Naive thymus-derived CD4-positive, alpha-beta T cell (primary cell): Measurements from ENCODE around the gene SUSD2. TPM values are rescaled to one million over a fixed set of nuclear protein-coding genes. Genes with fewer than 3 reads are reported as not detected.

Experiments used
- ATAC-seq: fragments of 150-1000 bp; cut with Tn5 transposase; 2 replicates; pipeline ENCODE4 v1.10.0; 2021; ENCODE audit warnings: mild to moderate bottlenecking, moderate library complexity
- CTCF ChIA-PET: fragments of 350-600 bp; sonication (Branson Sonifier 250); formaldehyde crosslinking; loops from one replicate; lab custom pipeline; 2021; ENCODE audit warnings: antibody characterized with exemption; lab: Charles Lee
- POLR2A ChIA-PET: fragments of 350-600 bp; sonication (Branson Sonifier 250); formaldehyde crosslinking; loops from one replicate; lab custom pipeline; 2021; ENCODE audit warnings: antibody characterized with exemption, inconsistent platforms; lab: Charles Lee
- DNase-seq, 9 donors: peaks; one replicate each; pipeline versions ENCODE4 v3.0.0 to v3.0.0-alpha.2; 2020 to 2022; ENCODE audit warnings: mixed read lengths in 1 of 9
- H3K27ac ChIP-seq: one replicate; pipeline ENCODE4 v1.7.0; 2013; ENCODE audit warnings: mild to moderate bottlenecking, low read depth, low read length, moderate library complexity
- H3K27me3 ChIP-seq, 2 donors: one replicate each; pipeline ENCODE4 v1.7.0; 2013; ENCODE audit warnings: low read length in 2 of 2, mild to moderate bottlenecking in 2 of 2, moderate library complexity in 2 of 2; ENCODE audit not compliant: control insufficient read depth in 2 of 2, insufficient read depth in 2 of 2
- H3K36me3 ChIP-seq, 3 experiments: 1 replicate in 2 of 3; 2 replicates in 1 of 3; pipeline ENCODE4 v1.7.0; 2013; ENCODE audit warnings: low read length in 3 of 3, mild to moderate bottlenecking in 3 of 3, moderate library complexity in 1 of 3; ENCODE audit not compliant: insufficient read depth in 3 of 3, control insufficient read depth in 2 of 3
- H3K4me1 ChIP-seq, 2 donors: one replicate each; pipeline ENCODE4 v1.7.0; 2013; ENCODE audit warnings: low read length in 2 of 2, mild to moderate bottlenecking in 2 of 2, moderate library complexity in 1 of 2; ENCODE audit not compliant: control insufficient read depth in 2 of 2, insufficient read depth in 2 of 2
- H3K4me3 ChIP-seq: 2 replicates; pipeline ENCODE4 v1.7.0; 2013; ENCODE audit warnings: mild to moderate bottlenecking, low read length
- H3K9me3 ChIP-seq, 3 experiments: 1 replicate in 2 of 3; 2 replicates in 1 of 3; pipeline ENCODE4 v1.7.0; 2013; ENCODE audit warnings: low read length in 3 of 3; ENCODE audit not compliant: control insufficient read depth in 2 of 3
- H3K27ac Mint-ChIP-seq, 9 donors: one replicate each; pipeline ENCODE4 v1.8.0; 2020 to 2022; ENCODE audit warnings: mixed read lengths in 9 of 9, mild to moderate bottlenecking in 8 of 9, moderate library complexity in 5 of 9, inconsistent platforms in 2 of 9
- H3K27me3 Mint-ChIP-seq, 5 donors: one replicate each; pipeline ENCODE4 v1.8.0; 2021 to 2022; ENCODE audit warnings: mixed read lengths in 5 of 5, mild to moderate bottlenecking in 1 of 5
- H3K36me3 Mint-ChIP-seq, 5 donors: one replicate each; pipeline ENCODE4 v1.8.0; 2020 to 2022; ENCODE audit warnings: mixed read lengths in 5 of 5, mild to moderate bottlenecking in 3 of 5, inconsistent platforms in 1 of 5
- H3K4me1 Mint-ChIP-seq, 7 donors: one replicate each; pipeline ENCODE4 v1.8.0; 2020 to 2022; ENCODE audit warnings: mixed read lengths in 7 of 7, mild to moderate bottlenecking in 3 of 7, inconsistent platforms in 1 of 7
- H3K4me3 Mint-ChIP-seq, 10 donors: one replicate each; pipeline ENCODE4 v1.8.0; 2020 to 2022; ENCODE audit warnings: mild to moderate bottlenecking in 10 of 10, mixed read lengths in 10 of 10, moderate library complexity in 6 of 10, inconsistent platforms in 2 of 10
- H3K9me3 Mint-ChIP-seq, 11 donors: one replicate each; pipeline ENCODE4 v1.8.0; 2020 to 2022; ENCODE audit warnings: mixed read lengths in 11 of 11, mild to moderate bottlenecking in 4 of 11, inconsistent platforms in 1 of 11, moderate library complexity in 1 of 11
- intact Hi-C, 2 donors: fragments of 100-400 bp; cut with micrococcal nuclease; formaldehyde crosslinking; loops; one replicate each; pipeline ENCODE4 v1.15.1; 2023
- polyA plus RNA-seq, 2 donors: library from polyadenylated mRNA; unstranded; fragments of 300-500 nt; fragmentation: Illumina TruSeq; gene quantifications; one replicate each; pipeline ENCODE4 v1.2.3, GENCODE V29; 2021
- total RNA-seq, 6 experiments: library from RNA in 5 of 6; stranded (reverse) in 5 of 6; gene quantifications; 1 replicate in 5 of 6; 2 replicates in 1 of 6; pipeline ENCODE4 v1.2.3 and lab custom pipeline; 2021 to 2026

The SUSD2 gene
- total and polyA plus RNA-seq, 7 experiments from 2014 or later = 0.40 to 2.3 (median 1.4) TPM; not detected in 1

DNA sequence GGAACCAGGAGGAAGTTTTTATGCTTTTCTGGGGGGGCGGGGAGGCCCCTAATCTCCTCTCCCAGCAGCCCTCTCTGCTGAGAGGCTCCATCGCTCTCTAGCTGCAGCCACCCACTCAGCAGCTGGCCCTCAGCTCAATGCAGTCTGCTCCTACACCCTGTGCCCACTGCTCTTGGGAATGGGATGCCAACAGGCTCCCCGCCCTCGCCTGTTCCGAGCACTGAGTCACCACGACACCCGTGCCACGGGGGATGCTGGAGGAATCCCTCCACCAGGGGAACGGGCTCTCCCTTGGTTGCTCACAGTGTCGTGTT lies 23.5 kb upstream of the SUSD2 start:
- peak overlapping the region; percentile 79 for H3K27ac ChIP-seq
- peaks cover 50 to 57% of the 10 kb centered on the region in 2 donors for H3K4me1 ChIP-seq
- peaks cover 54 to 85% (median 71%) of the 10 kb centered on the region in 7 donors for H3K4me1 Mint-ChIP-seq
- DNase-seq (no peak), ATAC-seq (no peak)
- H3K27me3 Mint-ChIP-seq = no peaks in the 10 kb centered on the region
- H3K9me3 Mint-ChIP-seq = no peaks in the 10 kb centered on the region
- H3K27ac Mint-ChIP-seq = peak overlapping the region; percentile 52 to 93 (median 88)
- H3K27me3 ChIP-seq = no peaks in the 10 kb centered on the region
- H3K36me3 Mint-ChIP-seq = peaks cover 0 to 6% (median 0%) of the 10 kb centered on the region in 5 donors
- H3K4me3 Mint-ChIP-seq = peak overlapping the region; percentile 73 to 97 (median 94)
- CTCF ChIA-PET = interaction anchor here (0.9 to 7.9 kb wide), 10 partner anchors 10 to 85 kb away, joined by 4 to 109 read pairs (median 11); no protein-coding TSS in a partner anchor
- H3K4me3 ChIP-seq = peak overlapping the region; percentile 97
- H3K9me3 ChIP-seq = no peaks in the 10 kb centered on the region
- intact Hi-C loops = loop anchor here (1.0 to 5.0 kb wide), 9 partner anchors 11 to 371 kb away; partner anchors contain the start of genes CABIN1 (in 2 of the 2), MIF (in 1 of the 2) and SMARCB1 (in 1 of the 2)
- peaks cover 0 to 47% (median 0%) of the 10 kb centered on the region in 3 experiments for H3K36me3 ChIP-seq
- POLR2A ChIA-PET = interaction anchor here (0.9 to 14.4 kb wide), 4 partner anchors 14 to 51 kb away, joined by 3 to 296 read pairs (median 10); no protein-coding TSS in a partner anchor

- ATAC-seq = no peak
- H3K4me3 ChIP-seq = no peak overlapping the region
- intact Hi-C loops = loop anchor here in 1 of 2 donors (5.0 kb wide), 2 partner anchors 122 to 267 kb away; partner anchors contain the start of gene MIF
- Mint-ChIP-seq H3K9me3 (no peaks in the 10 kb centered on the region), H3K27ac (peak overlapping the region; percentile 13 to 89 (median 86)), H3K36me3 (peaks cover 0 to 6% (median 0%) of the 10 kb centered on the region in 5 donors), H3K4me1 (peaks cover 37 to 66% (median 54%) of the 10 kb centered on the region in 7 donors), H3K4me3 (peak overlapping the region in 5 of 10 donors; percentile 14 to 73 (median 51)), H3K27me3 (no peaks in the 10 kb centered on the region)
- CTCF ChIA-PET = interaction anchor here (0.6 to 7.9 kb wide), 4 partner anchors 15 to 657 kb away, joined by 3 to 109 read pairs (median 4); no protein-coding TSS in a partner anchor
- H3K27ac ChIP-seq = peak overlapping the region; percentile 79
- peaks cover 0 to 66% (median 0%) of the 10 kb centered on the region in 3 experiments for H3K36me3 ChIP-seq
- POLR2A ChIA-PET = interaction anchor here (14.4 kb wide), 1 partner anchor 20 kb away, joined by 296 read pairs; no protein-coding TSS in a partner anchor
- DNase-seq = no peak
- no peaks in the 10 kb centered on the region for H3K27me3 ChIP-seq
- no peaks in the 10 kb centered on the region for H3K9me3 ChIP-seq
- peaks cover 31 to 39% of the 10 kb centered on the region in 2 donors for H3K4me1 ChIP-seq
Observed at GRCh38 chr22:24159650-24160049, 21.6 kb upstream of the SUSD2 start.

DNA sequence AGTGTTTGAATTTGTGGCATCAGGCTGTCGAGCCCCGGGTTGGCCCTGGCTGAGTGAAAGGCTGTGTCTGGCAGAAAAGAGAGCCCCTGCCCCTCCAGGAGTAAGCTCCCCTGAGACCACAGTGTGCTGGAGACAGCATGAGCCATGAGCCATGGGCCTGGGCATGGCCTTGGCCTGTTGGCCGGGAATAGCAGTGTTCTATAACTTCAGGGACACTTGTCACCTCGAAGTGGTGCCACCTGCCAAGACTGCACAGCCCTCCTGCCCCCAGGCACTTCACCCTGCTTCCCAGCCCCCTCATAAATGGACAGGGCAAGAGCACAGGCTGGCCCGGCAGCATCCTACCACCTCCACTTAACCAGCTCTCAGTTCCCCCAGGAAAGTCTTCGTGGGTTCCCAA lies 20.7 kb upstream of the SUSD2 start:
- DNase-seq (no peak), ATAC-seq (no peak)
- H3K27me3 ChIP-seq = no peaks in the 10 kb centered on the region
- peaks cover 29 to 57% (median 46%) of the 10 kb centered on the region in 7 donors for H3K4me1 Mint-ChIP-seq
- no peaks in the 10 kb centered on the region for H3K9me3 ChIP-seq
- H3K27me3 Mint-ChIP-seq = no peaks in the 10 kb centered on the region
- H3K4me1 ChIP-seq = peaks cover 22 to 30% of the 10 kb centered on the region in 2 donors
- H3K27ac Mint-ChIP-seq = peak overlapping the region; percentile 15 to 89 (median 81)
- intact Hi-C loops = no loop called here
- no peak overlapping the region for H3K4me3 ChIP-seq
- POLR2A ChIA-PET = interaction anchor here (14.4 kb wide), 1 partner anchor 21 kb away, joined by 296 read pairs; no protein-coding TSS in a partner anchor
- no peaks in the 10 kb centered on the region for H3K9me3 Mint-ChIP-seq
- CTCF ChIA-PET = interaction anchor here (1.0 kb wide), 1 partner anchor 53 kb away, joined by 3 read pairs; no protein-coding TSS in a partner anchor
- H3K36me3 ChIP-seq = peaks cover 0 to 75% (median 0%) of the 10 kb centered on the region in 3 experiments
- peaks cover 0 to 8% (median 0%) of the 10 kb centered on the region in 5 donors for H3K36me3 Mint-ChIP-seq
- H3K4me3 Mint-ChIP-seq = no peak overlapping the region
- peak overlapping the region; percentile 20 for H3K27ac ChIP-seq

GRCh38 chr22:24161485-24161884 lies 19.8 kb upstream of the SUSD2 start:
- H3K4me3 ChIP-seq = no peak overlapping the region
- no peaks in the 10 kb centered on the region for H3K27me3 ChIP-seq
- ATAC-seq (no peak), DNase-seq (no peak)
- H3K4me1 Mint-ChIP-seq = peaks cover 28 to 55% (median 44%) of the 10 kb centered on the region in 7 donors
- H3K36me3 Mint-ChIP-seq = peaks cover 0 to 10% (median under 1%) of the 10 kb centered on the region in 5 donors
- no peaks in the 10 kb centered on the region for H3K27me3 Mint-ChIP-seq
- H3K27ac ChIP-seq = peak overlapping the region; percentile 45
- H3K4me3 Mint-ChIP-seq = no peak overlapping the region
- ChIA-PET CTCF (interaction anchor here (0.5 to 0.8 kb wide), 2 partner anchors 28 to 1230 kb away, joined by 4 to 6 read pairs; no protein-coding TSS in a partner anchor), POLR2A (interaction anchor here (14.4 kb wide), 1 partner anchor 21 kb away, joined by 296 read pairs; no protein-coding TSS in a partner anchor)
- no peaks in the 10 kb centered on the region for H3K9me3 Mint-ChIP-seq
- H3K27ac Mint-ChIP-seq = peak overlapping the region in 7 of 9 donors; percentile 76 to 86 (median 79)
- H3K36me3 ChIP-seq = peaks cover 0 to 83% (median 6%) of the 10 kb centered on the region in 3 experiments
- peaks cover 20 to 29% of the 10 kb centered on the region in 2 donors for H3K4me1 ChIP-seq
- intact Hi-C loops = no loop called here
- no peaks in the 10 kb centered on the region for H3K9me3 ChIP-seq

DNA sequence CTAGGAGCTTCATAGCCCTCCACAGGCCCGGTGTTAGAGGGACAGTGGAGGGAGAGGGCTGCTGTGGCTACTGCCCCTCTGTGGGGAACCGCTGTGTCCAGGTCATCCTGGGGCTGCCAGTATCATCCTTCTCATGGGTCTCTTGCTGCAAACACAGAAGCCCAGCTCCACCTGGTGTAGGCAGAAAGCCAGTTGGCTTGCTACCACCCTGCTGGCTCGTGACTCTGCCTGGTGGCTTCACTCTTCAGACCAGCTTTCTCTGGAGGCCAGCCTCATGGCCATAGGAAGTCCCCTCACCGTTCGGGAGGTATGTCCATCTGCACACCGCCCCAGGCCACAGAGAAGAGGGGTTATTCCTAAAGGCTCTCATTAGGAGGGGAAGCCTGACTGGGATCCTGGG lies 19.4 kb upstream of the SUSD2 start:
- H3K27me3 ChIP-seq = no peaks in the 10 kb centered on the region
- peak overlapping the region; percentile 45 for H3K27ac ChIP-seq
- DNase-seq = no peak
- H3K4me3 ChIP-seq = no peak overlapping the region
- no peaks in the 10 kb centered on the region for H3K9me3 Mint-ChIP-seq
- peaks cover 20 to 29% of the 10 kb centered on the region in 2 donors for H3K4me1 ChIP-seq
- ChIA-PET POLR2A (interaction anchor here (14.4 kb wide), 1 partner anchor 22 kb away, joined by 296 read pairs; no protein-coding TSS in a partner anchor), CTCF (interaction anchor here (0.5 kb wide), 1 partner anchor 1231 kb away, joined by 6 read pairs; no protein-coding TSS in a partner anchor)
- no peak overlapping the region for H3K4me3 Mint-ChIP-seq
- intact Hi-C loops = no loop called here
- ATAC-seq = no peak
- no peaks in the 10 kb centered on the region for H3K9me3 ChIP-seq
- H3K4me1 Mint-ChIP-seq = peaks cover 26 to 53% (median 41%) of the 10 kb centered on the region in 7 donors
- H3K27me3 Mint-ChIP-seq = no peaks in the 10 kb centered on the region
- peaks cover 0 to 13% (median 3%) of the 10 kb centered on the region in 5 donors for H3K36me3 Mint-ChIP-seq
- peaks cover 0 to 84% (median 9%) of the 10 kb centered on the region in 3 experiments for H3K36me3 ChIP-seq
- peak overlapping the region in 7 of 9 donors; percentile 76 to 84 (median 79) for H3K27ac Mint-ChIP-seq

GRCh38 chr22:24162436-24162835 lies 18.9 kb upstream of the SUSD2 start:
- H3K4me3 ChIP-seq = no peak overlapping the region
- Mint-ChIP-seq H3K36me3 (peaks cover 0 to 15% (median 5%) of the 10 kb centered on the region in 5 donors), H3K9me3 (no peaks in the 10 kb centered on the region), H3K27me3 (no peaks in the 10 kb centered on the region), H3K4me1 (peaks cover 26 to 48% (median 38%) of the 10 kb centered on the region in 7 donors), H3K4me3 (no peak overlapping the region), H3K27ac (peak overlapping the region in 8 of 9 donors; percentile 51 to 81 (median 78))
- peaks cover 17 to 28% of the 10 kb centered on the region in 2 donors for H3K4me1 ChIP-seq
- CTCF ChIA-PET = interaction anchor here (0.8 to 1.2 kb wide), 2 partner anchors 9 to 29 kb away, joined by 3 to 4 read pairs; no protein-coding TSS in a partner anchor
- POLR2A ChIA-PET = interaction anchor here (14.4 kb wide), 1 partner anchor 22 kb away, joined by 296 read pairs; no protein-coding TSS in a partner anchor
- H3K27me3 ChIP-seq = no peaks in the 10 kb centered on the region
- H3K27ac ChIP-seq = no peak overlapping the region
- H3K9me3 ChIP-seq = no peaks in the 10 kb centered on the region
- intact Hi-C loops = no loop called here
- ATAC-seq (no peak), DNase-seq (no peak)
- peaks cover 3 to 89% (median 14%) of the 10 kb centered on the region in 3 experiments for H3K36me3 ChIP-seq
